HCT116 (cell line): Measurements from ENCODE around the gene GJB2. TPM values are rescaled to one million over a fixed set of nuclear protein-coding genes. Genes with fewer than 3 reads are reported as not detected.

Experiments
- ATAC-seq: fragments of 200-7000 bp; cut with Tn5 transposase; 2 replicates; pipeline ENCODE4 v1.9.1; 2020; ENCODE audit warnings: mild to moderate bottlenecking, moderate library complexity
- BruUV-seq: library from RNA; stranded (reverse); fragments of 400-500 nt; replicated peaks from 2 replicates; lab custom pipeline; 2021; lab: Mats Ljungman, UMichigan
- CTCF ChIA-PET: fragments of 300-600 bp; sonication (Branson Sonifier 250); formaldehyde crosslinking; loops from one replicate; lab custom pipeline; 2021; ENCODE audit warnings: antibody characterized with exemption; lab: Charles Lee
- POLR2A ChIA-PET: fragments of 300-600, 350-600 bp; sonication (Branson Sonifier 250); formaldehyde crosslinking; loops from one replicate; lab custom pipeline; 2021; ENCODE audit warnings: antibody characterized with exemption; lab: Charles Lee
- RAD21 ChIA-PET, 2 experiments: fragments of 300-600 bp; sonication (Branson Sonifier 250); formaldehyde crosslinking; loops; one replicate each; lab custom pipeline; 2023; ENCODE audit warnings: low total read pairs in 2 of 2; ENCODE audit not compliant: uncharacterized antibody in 2 of 2, unreplicated experiment in 2 of 2, low non-redundant PET in 1 of 2; lab: Charles Lee
- DNase-seq: peaks from one replicate; pipeline ENCODE4 v3.0.0-alpha.2; 2010; ENCODE audit warnings: low read depth, low spot score
- H2AFZ ChIP-seq: fragments of 200-600 bp; shearing (Covaris generic), sonication (generic); 2 replicates; pipeline ENCODE4 v1.6.1; 2017; ENCODE audit warnings: low read depth, mixed run types, mixed read lengths, antibody characterized with exemption, low read length; ENCODE audit not compliant: poor library complexity, severe bottlenecking
- H3K27ac ChIP-seq: 2 replicates; pipeline ENCODE4 v1.5.1; 2012; ENCODE audit warnings: low read depth, low read length
- H3K27me3 ChIP-seq: fragments of 200-600 bp; sonication (generic); 2 replicates; pipeline ENCODE4 v1.6.1; 2016; ENCODE audit warnings: mixed run types, low read length, mixed read lengths; ENCODE audit not compliant: insufficient read depth
- H3K36me3 ChIP-seq, 2 experiments: fragments of 200-500 bp in 1 of 2; fragments of 200-600 bp in 1 of 2; sonication (Bioruptor generic) in 1 of 2; sonication (generic) in 1 of 2; 2 replicates each; pipeline versions ENCODE4 v1.5.1 to v1.6.1; 2014 to 2016; ENCODE audit warnings: low read length in 2 of 2, inconsistent platforms in 1 of 2, mixed read lengths in 1 of 2, mixed run types in 1 of 2; ENCODE audit not compliant: insufficient read depth in 2 of 2, control insufficient read depth in 1 of 2
- H3K4me1 ChIP-seq, 2 experiments: fragments of 200-600 bp in 1 of 2; sonication (generic) in 1 of 2; 2 replicates each; pipeline versions ENCODE4 v1.5.1 to v1.6.1; 2012 to 2017; ENCODE audit warnings: low read length in 2 of 2, inconsistent platforms in 1 of 2, mild to moderate bottlenecking in 1 of 2, mixed read lengths in 1 of 2, mixed run types in 1 of 2, moderate library complexity in 1 of 2; ENCODE audit not compliant: insufficient read depth in 2 of 2, control insufficient read depth in 1 of 2
- H3K4me2 ChIP-seq: fragments of 200-600 bp; sonication (generic); 2 replicates; pipeline ENCODE4 v1.6.1; 2017; ENCODE audit warnings: mixed run types, low read length, mixed read lengths
- H3K4me3 ChIP-seq, 2 experiments: fragments of 200-600 bp in 1 of 2; sonication (generic) in 1 of 2; replicated peaks in 1 of 2; 2 replicates each; pipeline ENCODE4 v1.5.1; 2011 to 2016; ENCODE audit warnings: low read length in 2 of 2, control low read depth in 1 of 2, low read depth in 1 of 2, mild to moderate bottlenecking in 1 of 2, mixed read lengths in 1 of 2, mixed run types in 1 of 2
- H3K79me2 ChIP-seq: fragments of 200-600 bp; sonication (generic); 2 replicates; pipeline ENCODE4 v1.6.1; 2017; ENCODE audit warnings: mild to moderate bottlenecking, mixed run types, low read length, moderate library complexity, mixed read lengths; ENCODE audit not compliant: insufficient read depth
- H3K9ac ChIP-seq: fragments of 200-600 bp; sonication (generic); 2 replicates; pipeline ENCODE4 v1.6.1; 2016; ENCODE audit warnings: low read length, mixed read lengths
- H3K9me2 ChIP-seq: fragments of 200-600 bp; sonication (generic), shearing (Covaris generic); 2 replicates; pipeline ENCODE4 v1.6.1; 2017; ENCODE audit warnings: mixed run types, mild to moderate bottlenecking, moderate library complexity; ENCODE audit not compliant: insufficient read depth
- H3K9me3 ChIP-seq, 2 experiments: fragments of 200-500 bp in 1 of 2; fragments of 200-600 bp in 1 of 2; sonication (Bioruptor generic) in 1 of 2; sonication (generic) in 1 of 2; 2 replicates each; pipeline ENCODE4 v1.6.1; 2014 to 2017; ENCODE audit warnings: low read length in 2 of 2, mixed read lengths in 2 of 2, inconsistent platforms in 1 of 2, low read depth in 1 of 2, mild to moderate bottlenecking in 1 of 2, mixed run types in 1 of 2, moderate library complexity in 1 of 2; ENCODE audit not compliant: control insufficient read depth in 1 of 2, insufficient read depth in 1 of 2
- H4K20me1 ChIP-seq: fragments of 200-600 bp; sonication (generic), shearing (Covaris generic); 2 replicates; pipeline ENCODE4 v1.6.1; 2017; ENCODE audit warnings: mixed run types, mild to moderate bottlenecking, moderate library complexity; ENCODE audit not compliant: insufficient read depth
- CBX3 ChIP-seq: IDR thresholded peaks from 2 replicates; pipeline ENCODE4 v1.6.1; 2012; ENCODE audit warnings: low read depth
- EGR1 ChIP-seq: IDR thresholded peaks from 2 replicates; pipeline ENCODE4 v1.6.1; 2012; ENCODE audit warnings: low read depth
- ELF1 ChIP-seq: IDR thresholded peaks from 2 replicates; pipeline ENCODE4 v1.6.1; 2012; ENCODE audit warnings: low read depth, borderline replicate concordance
- EZH2phosphoT487 ChIP-seq: fragments of 200-600 bp; IDR thresholded peaks from 2 replicates; pipeline ENCODE4 v1.6.1; 2018; ENCODE audit warnings: antibody characterized with exemption, borderline replicate concordance
- POLR2A ChIP-seq: IDR thresholded peaks from 2 replicates; pipeline ENCODE4 v1.7.0; 2011; ENCODE audit warnings: borderline replicate concordance; ENCODE audit not compliant: insufficient read depth, insufficient read length; ENCODE audit errors: extremely low read depth
- POLR2AphosphoS5 ChIP-seq: IDR thresholded peaks from 2 replicates; pipeline ENCODE4 v1.6.1; 2011; ENCODE audit warnings: mild to moderate bottlenecking, low read depth, low read length, moderate library complexity
- ZFX ChIP-seq: fragments of 450-650 bp; IDR thresholded peaks from 2 replicates; pipeline ENCODE4 v1.6.1; 2017
- intact Hi-C: fragments of 100-400 bp; cut with micrococcal nuclease; formaldehyde crosslinking; loops from 2 replicates; pipeline ENCODE4 v1.10.0; 2022
- total RNA-seq: library from RNA; stranded (reverse); gene quantifications from one replicate; pipeline ENCODE4 v1.2.1, GENCODE V29; 2021; ENCODE audit not compliant: unreplicated experiment
- TF ChIP-seq, protein P1 (sequence below), 3 experiments: fragments of 200-600 bp in 1 of 3; sonication (generic) in 1 of 3; IDR thresholded peaks in 2 of 3; conservative IDR thresholded peaks in 1 of 3; 2 replicates each; pipeline ENCODE4 v1.5.1; 2012 to 2017; ENCODE audit warnings: low read depth in 2 of 3, low read length in 2 of 3, antibody characterized with exemption in 1 of 3, borderline replicate concordance in 1 of 3, control low read depth in 1 of 3, mild to moderate bottlenecking in 1 of 3, mixed read lengths in 1 of 3, mixed run types in 1 of 3, moderate library complexity in 1 of 3; ENCODE audit not compliant: insufficient read depth in 1 of 3
- TF ChIP-seq, protein P2 (sequence below): IDR thresholded peaks from 2 replicates; pipeline ENCODE4 v1.6.1; 2012
- TF ChIP-seq, protein P3 (sequence below): IDR thresholded peaks from 2 replicates; pipeline ENCODE4 v1.6.1; 2012

GJB2 gene
- total RNA-seq, 1 experiment from 2014 or later, result 44.7 TPM

DNA sequence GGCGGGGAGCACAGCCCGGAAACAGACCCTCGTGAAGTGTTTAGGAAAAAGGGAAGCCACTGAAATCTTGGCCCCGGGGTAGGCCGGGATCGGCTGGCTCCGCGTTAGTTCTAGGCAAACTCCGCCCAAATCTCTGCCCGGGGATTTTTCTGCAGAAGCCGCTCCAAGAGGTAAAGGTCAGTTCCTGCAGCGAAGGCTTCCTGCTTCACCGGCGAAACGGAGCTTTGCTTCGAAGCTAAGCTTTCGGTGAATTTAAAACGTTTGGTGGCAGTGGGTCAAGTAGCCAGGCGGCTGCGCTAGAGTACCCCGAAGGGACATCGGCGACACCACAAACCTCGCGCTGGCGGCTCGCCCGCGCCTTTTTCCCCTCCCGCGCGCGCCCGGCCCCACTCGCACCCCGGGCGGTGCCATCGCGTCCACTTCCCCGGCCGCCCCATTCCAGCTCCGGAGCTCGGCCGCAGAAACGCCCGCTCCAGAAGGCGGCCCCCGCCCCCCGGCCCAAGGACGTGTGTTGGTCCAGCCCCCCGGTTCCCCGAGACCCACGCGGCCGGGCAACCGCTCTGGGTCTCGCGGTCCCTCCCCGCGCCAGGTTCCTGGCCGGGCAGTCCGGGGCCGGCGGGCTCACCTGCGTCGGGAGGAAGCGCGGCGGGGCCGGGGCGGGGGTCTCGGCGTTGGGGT lies 441 bp downstream of the GJB2 start:
- DNase-seq, result no peak
- peak overlapping the region; percentile 74 for H3K9ac ChIP-seq
- ChIA-PET CTCF (interaction anchor here (1.5 kb wide), 1 partner anchor 299 kb away, joined by 5 read pairs; no protein-coding TSS in a partner anchor), RAD21 (no interaction called here), POLR2A (interaction anchor here (1.3 kb wide), 1 partner anchor 9 kb away, joined by 3 read pairs; no protein-coding TSS in a partner anchor)
- intact Hi-C loops, result loop anchor here (10.0 kb wide), 3 partner anchors 233 to 1283 kb away; partner anchors contain the start of gene IL17D
- H2AFZ ChIP-seq, result peak overlapping the region; percentile 55
- H3K79me2 ChIP-seq, result peaks cover 31% of the 10 kb centered on the region; the same call in 1 of the 2 replicates
- peak overlapping the region; percentile 100 for H3K4me2 ChIP-seq
- BruUV-seq, result no TSS peak
- peaks cover 12 to 13% of the 10 kb centered on the region in 2 experiments; a peak in 2 of 4 replicates for H3K36me3 ChIP-seq
- H3K9me3 ChIP-seq, result no peaks in the 10 kb centered on the region
- H4K20me1 ChIP-seq, result no peaks in the 10 kb centered on the region
- H3K27ac ChIP-seq, result peak overlapping the region; percentile 64
- peak; percentile 58 for ATAC-seq
- H3K4me1 ChIP-seq, result peaks cover 19 to 33% of the 10 kb centered on the region in 2 experiments
- TF ChIP-seq ZFX (peak; percentile 21; the same call in 1 of the 2 replicates), CBX3 (no peak)
- TF ChIP-seq, all 23 proteins: peak for 1
- peak overlapping the region; percentile 65 to 77 for H3K4me3 ChIP-seq
- H3K9me2 ChIP-seq, result no peaks in the 10 kb centered on the region
- H3K27me3 ChIP-seq, result peaks cover 10% of the 10 kb centered on the region; the same call in 1 of the 2 replicates

DNA sequence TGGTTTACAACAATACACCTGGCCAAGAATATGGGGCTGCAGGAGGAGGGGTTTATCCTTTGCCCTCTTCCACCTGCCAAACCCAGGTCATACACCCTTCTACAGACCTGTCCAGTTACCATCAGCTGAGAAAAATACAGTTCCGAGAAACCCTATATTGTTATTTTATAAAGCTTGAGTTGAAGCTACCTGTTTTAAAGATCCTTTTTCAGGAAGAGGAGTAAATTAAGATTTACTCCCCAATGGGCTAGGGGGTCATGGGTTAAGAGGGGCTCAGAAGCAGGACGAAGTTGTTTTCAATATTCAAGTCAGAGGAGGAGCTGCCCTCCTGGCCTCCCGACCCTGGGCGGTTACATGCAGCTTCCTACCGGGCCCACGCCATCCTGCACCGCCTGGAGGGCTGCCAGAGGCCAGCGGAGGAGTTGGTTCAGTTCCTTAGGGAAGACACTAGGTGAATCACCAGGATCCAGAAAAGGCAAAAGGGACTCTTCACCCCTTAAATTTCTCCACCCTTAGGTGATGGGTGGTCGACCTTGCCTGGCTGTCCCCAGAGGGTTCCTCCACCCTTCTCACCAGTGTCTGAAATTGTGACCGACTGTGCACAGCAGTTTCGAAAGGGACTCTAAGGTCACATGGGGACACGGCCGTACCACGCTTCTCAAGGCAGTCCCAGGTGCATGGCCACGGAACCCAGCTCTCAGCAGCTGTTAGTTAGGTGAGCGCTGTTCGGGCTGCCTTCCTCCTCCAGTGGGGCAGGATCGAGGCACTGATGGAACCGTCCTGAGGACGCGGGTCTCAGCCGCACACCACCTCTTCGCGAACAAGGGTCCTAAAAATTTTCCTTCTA lies 1.2 kb downstream of the GJB2 start:
- CTCF ChIA-PET, result interaction anchor here (1.1 to 1.5 kb wide), 4 partner anchors 8 to 733 kb away, joined by 3 to 5 read pairs (median 4); no protein-coding TSS in a partner anchor
- H2AFZ ChIP-seq, result peak overlapping the region; percentile 55
- H3K79me2 ChIP-seq, result peaks cover 31% of the 10 kb centered on the region; the same call in 1 of the 2 replicates
- ATAC-seq (peak; percentile 61), DNase-seq (no peak)
- peaks cover 10% of the 10 kb centered on the region; the same call in 1 of the 2 replicates for H3K27me3 ChIP-seq
- H3K9me3 ChIP-seq, result no peaks in the 10 kb centered on the region
- no peak for TF ChIP-seq EZH2phosphoT487
- TF ChIP-seq, protein P1, sequence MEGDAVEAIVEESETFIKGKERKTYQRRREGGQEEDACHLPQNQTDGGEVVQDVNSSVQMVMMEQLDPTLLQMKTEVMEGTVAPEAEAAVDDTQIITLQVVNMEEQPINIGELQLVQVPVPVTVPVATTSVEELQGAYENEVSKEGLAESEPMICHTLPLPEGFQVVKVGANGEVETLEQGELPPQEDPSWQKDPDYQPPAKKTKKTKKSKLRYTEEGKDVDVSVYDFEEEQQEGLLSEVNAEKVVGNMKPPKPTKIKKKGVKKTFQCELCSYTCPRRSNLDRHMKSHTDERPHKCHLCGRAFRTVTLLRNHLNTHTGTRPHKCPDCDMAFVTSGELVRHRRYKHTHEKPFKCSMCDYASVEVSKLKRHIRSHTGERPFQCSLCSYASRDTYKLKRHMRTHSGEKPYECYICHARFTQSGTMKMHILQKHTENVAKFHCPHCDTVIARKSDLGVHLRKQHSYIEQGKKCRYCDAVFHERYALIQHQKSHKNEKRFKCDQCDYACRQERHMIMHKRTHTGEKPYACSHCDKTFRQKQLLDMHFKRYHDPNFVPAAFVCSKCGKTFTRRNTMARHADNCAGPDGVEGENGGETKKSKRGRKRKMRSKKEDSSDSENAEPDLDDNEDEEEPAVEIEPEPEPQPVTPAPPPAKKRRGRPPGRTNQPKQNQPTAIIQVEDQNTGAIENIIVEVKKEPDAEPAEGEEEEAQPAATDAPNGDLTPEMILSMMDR (IDR thresholded peaks at IDR 0.05 in 2 of 3, conservative IDR thresholded peaks at IDR 0.05 in 1 of 3; ENCODE audit: borderline replicate concordance in 1 of 3, insufficient read depth in 1 of 3, low read depth in 2 of 3, low read length in 2 of 3), result no peak
- TF ChIP-seq, protein P2, sequence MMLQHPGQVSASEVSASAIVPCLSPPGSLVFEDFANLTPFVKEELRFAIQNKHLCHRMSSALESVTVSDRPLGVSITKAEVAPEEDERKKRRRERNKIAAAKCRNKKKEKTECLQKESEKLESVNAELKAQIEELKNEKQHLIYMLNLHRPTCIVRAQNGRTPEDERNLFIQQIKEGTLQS, result no peak
- peak; percentile 35; the same call in 1 of the 2 replicates for TF ChIP-seq EGR1
- no peak for TF ChIP-seq ELF1
- peak; percentile 30; the same call in 1 of the 2 replicates for TF ChIP-seq POLR2AphosphoS5
- TF ChIP-seq POLR2A, result no peak
- TF ChIP-seq, protein P3, sequence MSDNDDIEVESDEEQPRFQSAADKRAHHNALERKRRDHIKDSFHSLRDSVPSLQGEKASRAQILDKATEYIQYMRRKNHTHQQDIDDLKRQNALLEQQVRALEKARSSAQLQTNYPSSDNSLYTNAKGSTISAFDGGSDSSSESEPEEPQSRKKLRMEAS, result peak; percentile 49; the same call in 1 of the 2 replicates
- POLR2A ChIA-PET, result interaction anchor here (1.3 kb wide), 1 partner anchor 8 kb away, joined by 3 read pairs; no protein-coding TSS in a partner anchor
- peak overlapping the region; percentile 100 for H3K4me2 ChIP-seq
- peaks cover 19 to 29% of the 10 kb centered on the region in 2 experiments for H3K4me1 ChIP-seq
- no peaks in the 10 kb centered on the region for H3K9me2 ChIP-seq
- H3K9ac ChIP-seq, result peak overlapping the region; percentile 74
- intact Hi-C loops, result loop anchor here (10.0 kb wide), 3 partner anchors 233 to 1283 kb away; partner anchors contain the start of gene IL17D
- H3K27ac ChIP-seq, result peak overlapping the region; percentile 64
- RAD21 ChIA-PET, result interaction anchor here in 1 of 2 experiments (0.8 kb wide), 1 partner anchor 229 kb away, joined by 5 read pairs; no protein-coding TSS in a partner anchor
- BruUV-seq, result no TSS peak
- H3K36me3 ChIP-seq, result peaks cover 12 to 13% of the 10 kb centered on the region in 2 experiments; a peak in 2 of 4 replicates
- H4K20me1 ChIP-seq, result no peaks in the 10 kb centered on the region
- peak overlapping the region; percentile 65 to 77 for H3K4me3 ChIP-seq
